HUES6 (cell line): ENCODE results near the gene SLC9A3.

ENCODE experiments used
- H3K27ac ChIP-seq: 2 replicates; pipeline ENCODE4 v1.7.0; 2013; ENCODE audit warnings: low read depth, mild to moderate bottlenecking, low read length, inconsistent platforms
- H3K27me3 ChIP-seq: 2 replicates; pipeline ENCODE4 v1.6.1; 2013; ENCODE audit warnings: low read length; ENCODE audit not compliant: control insufficient read depth, insufficient read depth
- H3K36me3 ChIP-seq: 2 replicates; pipeline ENCODE4 v1.6.1; 2013; ENCODE audit warnings: low read length; ENCODE audit not compliant: control insufficient read depth, insufficient read depth
- H3K4me1 ChIP-seq: 2 replicates; pipeline ENCODE4 v1.6.1; 2013; ENCODE audit warnings: low read length; ENCODE audit not compliant: control insufficient read depth, insufficient read depth
- H3K4me3 ChIP-seq: 2 replicates; pipeline ENCODE4 v1.5.1; 2013; ENCODE audit warnings: low read depth, low read length
- H3K9ac ChIP-seq: one replicate; pipeline ENCODE4 v1.6.1; 2013; ENCODE audit warnings: mild to moderate bottlenecking, low read length
- H3K9me3 ChIP-seq: 2 replicates; pipeline ENCODE4 v1.6.1; 2013; ENCODE audit warnings: low read depth, low read length; ENCODE audit not compliant: control insufficient read depth, insufficient read depth

SLC9A3 gene

DNA sequence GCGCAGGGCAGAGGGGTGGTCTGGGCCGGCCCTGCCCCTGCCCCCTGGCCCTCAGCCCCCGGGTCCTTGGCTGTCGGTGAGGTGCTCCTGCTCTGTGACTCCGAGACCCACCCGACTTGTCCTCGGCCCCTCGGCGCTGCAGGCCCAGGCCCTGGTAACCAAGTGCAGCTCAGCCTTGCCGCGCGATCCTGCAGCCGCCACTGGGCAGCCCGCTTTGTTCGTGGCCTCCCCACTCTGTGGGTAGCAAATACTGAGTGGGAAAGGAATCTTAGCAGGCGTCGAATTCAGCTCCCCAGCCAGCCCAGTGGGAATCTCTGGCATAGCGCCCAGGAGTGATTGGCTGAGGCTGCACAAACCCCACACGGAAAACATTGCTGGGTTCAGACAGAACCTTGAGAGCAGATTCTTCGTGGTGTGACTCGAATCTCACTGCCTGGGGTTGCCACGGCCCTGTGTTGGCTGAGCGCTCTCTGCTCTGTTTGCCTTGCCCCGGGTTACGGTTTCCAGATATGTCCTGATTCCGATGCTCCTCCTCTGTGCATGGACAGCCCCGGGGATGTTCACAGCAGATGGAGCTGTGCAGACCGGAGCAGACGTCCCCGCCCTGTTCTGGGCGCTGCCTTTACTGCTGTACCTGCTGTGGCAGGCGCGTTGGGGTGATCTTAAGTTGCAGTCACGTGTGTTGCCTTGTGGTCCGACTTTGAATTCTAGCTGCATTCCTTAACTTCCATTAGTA is 94.6 kb downstream of the SLC9A3 start:
- no peaks in the 10 kb centered on the region for H3K27me3 ChIP-seq
- H3K9ac ChIP-seq = no peak overlapping the region
- H3K27ac ChIP-seq = no peak overlapping the region

DNA sequence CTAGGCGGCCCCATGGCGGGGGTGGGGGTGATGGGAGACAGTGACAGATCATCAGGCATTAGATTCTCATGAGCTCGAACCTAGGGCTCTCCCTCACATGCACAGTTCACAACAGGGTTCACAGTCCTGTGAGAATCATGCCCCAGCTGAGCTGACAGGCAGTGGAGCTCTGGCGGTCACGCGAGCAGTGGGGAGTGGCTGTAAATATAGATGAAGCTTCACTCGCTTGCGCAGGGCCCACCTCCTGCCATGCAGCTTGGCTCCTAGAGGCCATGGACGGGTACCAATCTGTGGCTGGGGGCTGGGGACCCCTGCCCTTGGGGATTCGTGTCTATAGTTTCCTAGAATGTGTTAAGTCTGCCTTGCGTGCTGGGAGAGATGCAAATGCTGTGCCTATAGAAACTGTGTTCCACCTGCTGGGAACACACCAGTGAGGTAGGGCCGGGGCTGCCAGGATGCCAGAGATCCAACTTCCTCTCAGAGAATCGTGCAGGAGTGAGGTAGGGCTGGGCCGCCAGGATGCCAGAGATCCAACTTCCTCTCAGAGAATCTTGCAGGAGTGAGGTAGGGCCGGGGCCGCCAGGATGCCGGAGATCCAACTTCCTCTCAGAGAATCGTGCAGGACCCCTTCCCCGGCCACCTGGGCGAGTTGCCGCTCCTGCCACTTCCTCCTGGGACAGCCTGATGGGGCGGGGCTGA is 95.3 kb downstream of the SLC9A3 start:
- H3K4me1 ChIP-seq = no peaks in the 10 kb centered on the region
- no peak overlapping the region for H3K4me3 ChIP-seq
- H3K27ac ChIP-seq = no peak overlapping the region
- no peaks in the 10 kb centered on the region for H3K36me3 ChIP-seq
- H3K9me3 ChIP-seq = no peaks in the 10 kb centered on the region
- no peaks in the 10 kb centered on the region for H3K27me3 ChIP-seq
- no peak overlapping the region for H3K9ac ChIP-seq

More for the DNA sequence above, 94.6 kb downstream of the SLC9A3 start:
- no peaks in the 10 kb centered on the region for H3K9me3 ChIP-seq
- H3K4me3 ChIP-seq = no peak overlapping the region
- H3K4me1 ChIP-seq = no peaks in the 10 kb centered on the region
- no peaks in the 10 kb centered on the region for H3K36me3 ChIP-seq

GRCh38 chr5:428219-428618 is 96.0 kb downstream of the SLC9A3 start:
- Histone ChIP-seq H3K27ac (no peak overlapping the region), H3K9me3 (no peaks in the 10 kb centered on the region), H3K36me3 (no peaks in the 10 kb centered on the region), H3K4me3 (no peak overlapping the region), H3K9ac (no peak overlapping the region), H3K27me3 (no peaks in the 10 kb centered on the region), H3K4me1 (no peaks in the 10 kb centered on the region)

GRCh38 chr5:427415-428087 is 96.7 kb downstream of the SLC9A3 start:
- no peaks in the 10 kb centered on the region for H3K36me3 ChIP-seq
- no peaks in the 10 kb centered on the region for H3K4me1 ChIP-seq
- H3K9ac ChIP-seq = no peak overlapping the region
- no peaks in the 10 kb centered on the region for H3K9me3 ChIP-seq
- H3K4me3 ChIP-seq = no peak overlapping the region
- no peaks in the 10 kb centered on the region for H3K27me3 ChIP-seq
- no peak overlapping the region for H3K27ac ChIP-seq

GRCh38 chr5:426392-426976 is 97.8 kb downstream of the SLC9A3 start:
- Histone ChIP-seq H3K27ac (no peak overlapping the region), H3K27me3 (no peaks in the 10 kb centered on the region), H3K9me3 (no peaks in the 10 kb centered on the region), H3K4me3 (no peak overlapping the region), H3K36me3 (no peaks in the 10 kb centered on the region), H3K4me1 (no peaks in the 10 kb centered on the region), H3K9ac (no peak overlapping the region)

DNA sequence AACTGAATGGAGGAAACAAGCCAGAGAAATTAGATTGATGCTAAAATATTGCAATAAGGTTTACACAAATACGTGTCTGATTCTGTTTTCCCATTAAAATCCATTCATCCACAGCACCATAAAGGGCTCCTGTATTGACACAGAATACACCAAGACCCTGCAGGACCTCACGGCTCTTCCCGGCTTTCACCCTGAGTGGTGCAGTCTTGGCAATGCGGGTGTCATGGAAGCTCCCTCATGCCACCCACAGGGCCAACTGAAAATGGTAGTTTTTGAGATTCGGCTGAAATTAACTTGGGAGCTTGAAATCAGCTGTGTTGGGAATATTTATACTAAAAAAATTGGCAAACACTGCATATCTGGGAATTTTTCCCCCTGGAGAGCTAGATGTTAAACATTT is 98.5 kb downstream of the SLC9A3 start:
- Histone ChIP-seq H3K27me3 (no peaks in the 10 kb centered on the region), H3K4me1 (no peaks in the 10 kb centered on the region), H3K9me3 (no peaks in the 10 kb centered on the region), H3K4me3 (no peak overlapping the region), H3K36me3 (no peaks in the 10 kb centered on the region), H3K27ac (no peak overlapping the region), H3K9ac (no peak overlapping the region)

DNA sequence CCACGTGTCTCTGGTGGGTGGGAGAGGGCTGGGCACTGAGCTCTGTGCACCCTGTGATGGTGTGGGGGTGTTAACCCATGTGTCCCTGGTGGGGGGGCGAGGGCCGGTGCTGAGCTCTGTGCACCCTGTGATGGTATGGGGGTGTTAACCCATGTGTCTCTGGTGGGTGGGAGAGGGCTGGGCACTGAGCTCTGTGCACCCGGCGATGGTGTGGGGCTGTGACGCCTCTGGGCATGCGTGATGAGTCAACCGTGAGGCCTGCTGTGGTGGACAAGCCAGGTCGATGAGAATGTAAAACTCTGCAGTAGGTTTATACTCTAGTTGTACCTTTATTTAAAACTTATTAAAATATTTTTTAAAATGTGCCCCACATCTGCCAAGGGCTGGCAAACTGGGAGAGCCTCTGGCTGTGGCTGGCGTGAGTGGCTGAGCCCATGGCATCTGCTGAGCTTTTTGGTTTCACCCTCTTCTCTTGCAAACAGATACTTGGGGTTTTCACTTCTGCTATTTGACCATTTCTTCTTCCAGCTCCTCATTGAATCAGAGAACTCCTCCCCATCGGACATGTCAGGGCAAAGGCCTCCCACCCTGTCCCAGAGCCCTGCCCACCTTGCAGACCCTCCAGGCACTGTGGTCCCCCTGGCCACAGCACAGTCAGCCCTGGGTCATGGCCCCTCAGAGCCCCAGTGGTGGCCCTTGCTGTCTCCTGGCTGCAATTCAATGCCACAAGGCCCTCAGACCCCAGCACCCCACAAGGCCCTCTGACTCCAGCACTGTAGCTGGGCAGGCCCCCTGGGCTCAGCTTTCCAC is 99.7 kb downstream of the SLC9A3 start:
- H3K9ac ChIP-seq = no peak overlapping the region
- no peaks in the 10 kb centered on the region for H3K9me3 ChIP-seq
- no peak overlapping the region for H3K4me3 ChIP-seq
- H3K27ac ChIP-seq = no peak overlapping the region
- H3K27me3 ChIP-seq = no peaks in the 10 kb centered on the region
- H3K36me3 ChIP-seq = no peaks in the 10 kb centered on the region
- no peaks in the 10 kb centered on the region for H3K4me1 ChIP-seq

- no peak overlapping the region for H3K27ac ChIP-seq
Observed at GRCh38 chr5:423626-424261, 100.5 kb downstream of the SLC9A3 start.

GRCh38 chr5:423233-423565 is 101.0 kb downstream of the SLC9A3 start:
- no peak overlapping the region for H3K4me3 ChIP-seq
- H3K9ac ChIP-seq = no peak overlapping the region
- H3K27me3 ChIP-seq = no peaks in the 10 kb centered on the region
- no peak overlapping the region for H3K27ac ChIP-seq
- no peaks in the 10 kb centered on the region for H3K4me1 ChIP-seq
- H3K9me3 ChIP-seq = no peaks in the 10 kb centered on the region
- no peaks in the 10 kb centered on the region for H3K36me3 ChIP-seq

More at GRCh38 chr5:423626-424261, 100.5 kb downstream of the SLC9A3 start:
- Histone ChIP-seq H3K9me3 (no peaks in the 10 kb centered on the region), H3K27me3 (no peaks in the 10 kb centered on the region), H3K9ac (no peak overlapping the region), H3K4me3 (no peak overlapping the region), H3K4me1 (no peaks in the 10 kb centered on the region), H3K36me3 (no peaks in the 10 kb centered on the region)
